Effector memory CD4-positive, alpha-beta T cell (primary cell): ENCODE measurements around the gene STXBP3.

Experiments used
- DNase-seq, 3 donors: peaks; one replicate each; pipeline ENCODE4 v3.0.0-alpha.2; 2020
- H3K27ac ChIP-seq: 2 replicates; pipeline ENCODE4 v1.7.0; 2013; ENCODE audit warnings: mild to moderate bottlenecking, low read length, moderate library complexity; ENCODE audit not compliant: insufficient read depth, poor library complexity, severe bottlenecking
- H3K27me3 ChIP-seq: replicated peaks from 2 replicates; pipeline ENCODE4 v1.7.0; 2013; ENCODE audit warnings: mild to moderate bottlenecking, low read length; ENCODE audit not compliant: insufficient read depth, control insufficient read depth, poor library complexity, severe bottlenecking
- H3K36me3 ChIP-seq: 2 replicates; pipeline ENCODE4 v1.7.0; 2013; ENCODE audit warnings: mild to moderate bottlenecking, low read length, moderate library complexity; ENCODE audit not compliant: control insufficient read depth, insufficient read depth
- H3K4me1 ChIP-seq: 2 replicates; pipeline ENCODE4 v1.7.0; 2013; ENCODE audit warnings: low read length, mild to moderate bottlenecking; ENCODE audit not compliant: control insufficient read depth, insufficient read depth, poor library complexity, severe bottlenecking
- H3K4me3 ChIP-seq: 2 replicates; pipeline ENCODE4 v1.7.0; 2013; ENCODE audit warnings: low read length, low read depth, mild to moderate bottlenecking; ENCODE audit not compliant: insufficient read depth, poor library complexity, severe bottlenecking
- H3K9me3 ChIP-seq: 2 replicates; pipeline ENCODE4 v1.7.0; 2013; ENCODE audit warnings: mild to moderate bottlenecking, low read length, moderate library complexity; ENCODE audit not compliant: control insufficient read depth

Gene STXBP3

DNA sequence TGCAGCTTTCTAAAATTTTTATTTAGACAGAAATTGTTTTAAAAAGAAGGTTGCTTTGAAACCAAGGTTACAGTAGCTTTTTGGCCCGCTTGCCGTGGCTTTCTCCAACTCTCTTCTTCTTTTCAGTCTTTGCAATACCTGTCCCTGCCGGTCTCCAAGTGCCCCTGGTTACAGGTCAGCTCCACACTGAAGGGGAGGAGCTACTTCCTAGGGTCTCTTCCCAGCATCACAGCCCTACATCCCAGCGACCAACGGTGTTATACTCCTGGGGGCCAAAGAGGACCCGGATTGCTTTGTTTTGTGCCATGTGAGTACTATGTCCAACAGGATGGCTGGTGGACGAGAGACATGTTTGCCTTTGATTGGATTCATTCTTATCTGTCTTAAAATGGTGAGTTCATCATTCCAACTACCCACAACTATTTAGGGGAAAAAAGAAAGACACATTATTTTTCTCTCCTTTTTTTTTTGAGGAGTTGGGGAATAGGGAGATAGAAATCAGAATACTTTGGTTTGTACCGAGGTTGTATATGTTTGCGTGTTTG, 33.8 kb upstream of the STXBP3 start, which contains the start of gene FNDC7:
FNDC7 (plus strand) TSS at position 303 of the 545 bp plus-strand sequence; CDS start at position 329, 26 bp downstream.
- Histone ChIP-seq H3K4me1 (no peaks in the 10 kb centered on the region), H3K9me3 (no peaks in the 10 kb centered on the region), H3K36me3 (no peaks in the 10 kb centered on the region), H3K4me3 (no peak within 1 kb of the TSS), H3K27ac (no peak within 1 kb of the TSS), H3K27me3 (no peaks in the 10 kb centered on the region)
- DNase-seq = no peak

DNA sequence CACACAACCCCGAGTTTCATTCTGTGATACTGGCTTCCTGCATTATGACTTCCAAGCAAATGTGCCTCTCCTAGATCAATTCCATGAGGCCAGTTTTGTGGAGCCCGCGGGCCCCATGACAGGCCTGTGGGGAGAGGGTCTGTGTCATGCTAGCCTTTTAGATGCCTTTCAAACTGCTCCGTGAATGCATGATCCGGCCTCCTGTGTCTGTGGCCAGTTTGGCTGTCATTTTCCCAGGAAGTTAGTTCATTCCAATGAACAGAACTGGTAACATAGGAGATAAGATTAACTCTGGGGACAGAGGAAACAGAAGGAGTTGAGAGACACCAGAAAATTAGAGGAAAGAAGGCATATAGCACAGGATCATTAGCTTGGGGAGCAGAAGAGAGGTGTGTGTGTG, 30.5 kb upstream of the STXBP3 start:
- Histone ChIP-seq H3K36me3 (no peaks in the 10 kb centered on the region), H3K4me3 (no peak overlapping the region), H3K4me1 (no peaks in the 10 kb centered on the region), H3K27ac (no peak overlapping the region), H3K9me3 (no peaks in the 10 kb centered on the region), H3K27me3 (no peaks in the 10 kb centered on the region)
- DNase-seq = no peak

DNA sequence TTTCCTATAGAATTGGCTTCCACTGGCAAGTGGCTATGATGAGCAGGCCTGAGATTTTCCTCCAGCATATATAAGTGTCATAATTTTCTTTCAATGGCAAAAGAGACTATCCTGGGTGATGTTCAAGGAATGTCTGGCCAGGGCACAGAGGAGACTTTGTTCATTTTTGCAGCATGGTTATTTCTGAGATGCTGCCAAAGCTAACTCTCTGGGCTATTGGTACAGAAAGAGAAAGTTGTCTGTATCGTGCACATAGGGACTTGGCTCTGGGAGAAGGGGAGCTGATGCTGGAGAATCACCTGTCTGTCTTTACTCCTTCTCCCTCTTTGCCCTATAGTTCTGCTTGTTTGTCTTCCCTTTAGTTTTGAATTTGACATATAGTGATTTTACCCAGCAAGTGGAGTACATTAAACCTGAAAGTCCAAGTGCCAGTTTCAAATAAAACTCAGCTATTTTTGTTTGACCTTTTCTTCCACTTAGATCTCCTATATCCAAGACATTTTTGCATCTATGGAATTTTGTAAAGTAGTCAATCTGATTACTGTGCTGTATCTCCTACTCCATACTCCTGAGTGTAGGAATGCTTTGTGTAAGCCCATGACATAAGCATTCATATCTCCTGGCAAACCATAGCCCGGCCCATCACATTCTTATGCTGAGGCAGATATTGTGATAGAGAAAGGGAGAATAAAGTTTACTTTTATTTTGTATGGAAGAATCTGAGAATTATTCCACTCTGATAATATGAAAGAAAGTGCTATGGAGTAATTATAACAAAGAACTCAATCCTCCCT, 29.8 kb upstream of the STXBP3 start:
- DNase-seq = no peak
- Histone ChIP-seq H3K9me3 (no peaks in the 10 kb centered on the region), H3K4me1 (no peaks in the 10 kb centered on the region), H3K4me3 (no peak overlapping the region), H3K36me3 (no peaks in the 10 kb centered on the region), H3K27me3 (no peaks in the 10 kb centered on the region), H3K27ac (no peak overlapping the region)

DNA sequence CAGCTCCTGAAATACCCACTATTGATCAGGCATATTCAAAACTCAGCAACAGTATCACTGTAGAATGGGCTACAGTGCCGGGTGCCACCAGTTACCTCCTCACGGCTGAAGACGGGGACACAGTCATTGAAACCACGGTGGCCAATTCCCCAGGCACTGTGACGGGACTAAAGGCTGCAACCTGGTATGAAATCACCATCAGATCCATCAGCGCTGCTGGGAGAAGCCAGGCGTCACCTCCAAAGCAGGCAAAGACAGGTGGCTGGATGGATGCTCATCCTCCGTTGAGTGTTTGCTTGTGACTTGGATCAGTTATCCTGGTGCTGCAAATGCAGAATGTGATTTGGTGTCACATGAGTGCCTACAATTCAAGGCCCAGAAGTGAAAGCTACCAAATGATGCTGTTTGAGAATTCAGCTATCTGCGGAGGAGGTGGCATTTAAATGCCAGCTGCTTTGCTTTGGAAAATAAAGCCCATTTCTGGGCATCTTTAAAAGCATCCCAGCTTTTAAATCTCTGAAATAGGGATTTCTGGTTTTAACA, 28.6 kb upstream of the STXBP3 start:
- no peak overlapping the region for H3K27ac ChIP-seq
- H3K4me3 ChIP-seq = no peak overlapping the region
- H3K4me1 ChIP-seq = no peaks in the 10 kb centered on the region
- H3K36me3 ChIP-seq = no peaks in the 10 kb centered on the region
- no peaks in the 10 kb centered on the region for H3K9me3 ChIP-seq
- no peaks in the 10 kb centered on the region for H3K27me3 ChIP-seq
- no peak for DNase-seq

DNA sequence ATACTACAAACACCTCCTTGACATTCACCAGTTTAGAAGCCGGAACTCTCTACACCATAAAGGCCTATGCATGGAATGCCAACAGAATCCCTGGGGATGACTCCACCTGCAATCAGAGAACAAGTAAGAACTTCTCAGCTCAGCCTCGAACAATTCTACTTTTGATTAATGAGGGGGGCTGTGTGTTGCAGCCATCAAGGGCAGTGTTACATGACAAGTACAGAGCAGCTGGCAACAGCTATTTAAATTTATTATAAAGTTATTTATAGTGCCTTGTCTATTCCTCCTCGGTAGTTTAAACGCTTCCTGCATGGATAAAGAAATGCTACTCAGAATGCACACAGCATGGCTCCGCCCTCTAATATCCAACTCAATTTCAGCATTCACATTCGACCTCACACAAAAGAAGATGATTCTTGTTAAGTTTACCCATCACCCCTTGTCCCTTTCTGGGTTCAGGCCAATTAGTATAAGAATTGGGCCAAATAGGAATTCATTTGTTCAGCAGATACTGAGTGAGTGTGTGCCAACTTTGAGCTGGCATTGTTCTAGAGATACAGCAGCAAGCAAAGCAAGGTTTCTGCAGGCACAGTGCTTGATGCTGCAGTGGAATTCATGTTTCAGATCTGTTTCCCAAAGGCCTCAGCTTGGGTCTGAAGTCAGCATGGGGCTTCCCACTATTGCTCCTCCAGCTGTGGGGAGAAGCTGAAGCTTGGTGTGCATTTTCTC, 27.4 kb upstream of the STXBP3 start:
- Histone ChIP-seq H3K4me3 (no peak overlapping the region), H3K36me3 (no peaks in the 10 kb centered on the region), H3K27me3 (no peaks in the 10 kb centered on the region), H3K27ac (no peak overlapping the region), H3K4me1 (no peaks in the 10 kb centered on the region), H3K9me3 (no peaks in the 10 kb centered on the region)
- DNase-seq = no peak

DNA sequence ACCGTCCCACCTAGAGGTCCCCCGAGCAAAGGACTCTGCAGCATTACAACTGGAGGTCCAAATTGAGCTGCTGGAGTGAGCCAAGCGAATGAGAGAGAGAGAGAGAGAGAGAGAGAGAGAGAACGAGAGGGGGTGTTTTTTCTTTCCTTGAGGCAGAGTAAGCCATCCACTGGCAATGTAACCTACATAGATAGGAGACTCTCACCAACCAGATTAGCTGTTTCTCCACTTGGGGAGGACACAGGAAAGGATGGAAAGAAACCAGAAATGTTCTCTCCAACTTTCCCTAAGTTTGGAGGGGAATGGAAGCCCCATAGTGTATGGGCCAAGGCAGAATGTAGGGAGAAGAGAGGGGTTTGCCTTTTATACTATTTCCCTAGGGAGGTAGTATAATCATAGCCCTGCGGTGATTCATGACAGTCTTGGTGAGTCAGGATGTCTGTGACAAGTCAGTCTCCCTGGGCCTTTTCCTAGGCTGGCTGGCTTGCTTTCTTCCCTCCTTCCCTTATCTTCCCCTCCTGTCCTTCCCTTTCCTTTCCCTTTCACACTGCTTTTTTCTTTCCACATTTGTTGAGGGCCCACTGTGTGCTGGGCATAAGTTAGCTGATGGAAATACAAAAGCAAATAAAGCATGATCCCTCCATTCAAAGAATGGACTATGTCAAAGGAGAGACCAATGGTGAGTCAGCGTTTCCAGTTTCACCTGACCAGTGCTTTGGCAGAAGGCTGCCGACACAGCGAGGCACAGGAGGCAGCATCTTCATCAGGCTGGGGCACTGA, 26.6 kb upstream of the STXBP3 start:
- Histone ChIP-seq H3K9me3 (no peaks in the 10 kb centered on the region), H3K27ac (no peak overlapping the region), H3K27me3 (no peaks in the 10 kb centered on the region), H3K4me3 (no peak overlapping the region), H3K36me3 (no peaks in the 10 kb centered on the region), H3K4me1 (no peaks in the 10 kb centered on the region)
- no peak for DNase-seq

DNA sequence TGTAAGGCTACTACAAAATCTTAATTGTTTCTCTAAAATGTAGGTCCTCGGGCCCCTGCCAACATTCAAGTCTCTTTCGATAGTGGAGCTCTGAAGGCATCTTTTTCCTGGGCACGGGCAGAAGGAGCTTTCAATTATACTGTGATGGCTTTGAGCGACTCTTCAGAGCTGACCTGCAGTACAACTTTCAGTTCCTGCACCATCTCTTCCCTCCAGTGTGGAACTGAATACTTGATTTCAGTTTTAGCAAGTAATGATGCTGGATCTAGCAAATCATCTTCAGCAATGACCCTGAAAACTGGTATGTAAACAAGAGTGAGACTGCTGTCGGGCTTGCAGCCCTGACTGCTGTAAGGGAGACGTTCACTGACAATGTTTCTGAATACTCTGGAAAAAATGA, 24.2 kb upstream of the STXBP3 start:
- H3K9me3 ChIP-seq = no peaks in the 10 kb centered on the region
- H3K4me1 ChIP-seq = no peaks in the 10 kb centered on the region
- H3K36me3 ChIP-seq = no peaks in the 10 kb centered on the region
- H3K27me3 ChIP-seq = no peaks in the 10 kb centered on the region
- no peak overlapping the region for H3K4me3 ChIP-seq
- no peak overlapping the region for H3K27ac ChIP-seq
- no peak for DNase-seq

DNA sequence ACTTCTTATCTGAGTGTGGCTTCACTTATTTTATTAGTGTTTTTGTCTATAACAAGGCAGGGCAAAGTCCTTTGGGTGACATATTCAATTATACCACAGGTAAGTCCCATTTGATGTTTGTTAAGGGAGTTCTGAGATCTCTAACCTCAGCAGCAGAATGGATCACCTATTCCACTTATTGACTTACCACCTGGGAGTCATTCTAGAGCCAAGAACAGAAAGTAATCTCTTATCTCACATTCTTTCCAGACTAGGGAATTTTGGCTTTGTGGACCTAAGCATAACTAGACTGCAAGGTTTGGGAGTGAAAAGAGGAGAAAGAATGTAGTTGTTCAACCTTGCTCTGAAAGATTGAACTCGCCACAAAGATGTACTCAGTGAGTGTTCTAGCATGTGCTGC, 20.6 kb upstream of the STXBP3 start:
- Histone ChIP-seq H3K4me3 (no peak overlapping the region), H3K9me3 (no peaks in the 10 kb centered on the region), H3K4me1 (no peaks in the 10 kb centered on the region), H3K27ac (no peak overlapping the region), H3K36me3 (no peaks in the 10 kb centered on the region), H3K27me3 (no peaks in the 10 kb centered on the region)
- no peak for DNase-seq

DNA sequence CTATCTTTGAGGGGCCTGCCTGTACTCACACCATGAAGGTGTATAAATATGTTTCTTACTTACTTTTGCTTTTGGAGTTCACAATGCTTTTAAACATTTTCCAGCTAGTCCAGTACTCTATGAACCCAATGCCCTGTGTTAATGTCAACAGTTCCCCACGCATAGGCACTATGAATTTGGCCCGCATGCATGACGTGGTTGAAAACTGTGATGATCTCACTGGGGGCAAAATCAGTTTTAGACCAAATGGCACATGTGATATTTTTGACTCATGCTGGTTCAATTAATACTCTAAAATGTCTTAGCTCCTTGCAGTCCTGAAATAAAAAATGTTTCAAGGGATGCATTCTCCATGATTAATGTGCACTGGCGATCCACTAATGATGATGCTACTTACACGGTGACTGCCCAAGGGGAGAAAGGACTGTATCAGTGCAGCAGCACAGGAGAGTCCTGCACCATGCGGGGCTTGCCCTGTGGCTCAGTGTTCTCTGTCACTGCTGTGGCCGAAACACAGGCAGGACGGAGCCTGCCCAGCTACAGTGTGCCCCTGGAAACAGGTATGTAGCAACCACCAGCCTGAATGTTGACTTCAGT, 18.0 kb upstream of the STXBP3 start:
- Histone ChIP-seq H3K4me3 (no peak overlapping the region), H3K27me3 (no peaks in the 10 kb centered on the region), H3K36me3 (no peaks in the 10 kb centered on the region), H3K27ac (no peak overlapping the region), H3K9me3 (no peaks in the 10 kb centered on the region), H3K4me1 (no peaks in the 10 kb centered on the region)
- no peak for DNase-seq
